ENCODE data around the gene RNF144B. TPM values are rescaled to one million over a fixed set of nuclear protein-coding genes. Genes with fewer than 3 reads are reported as not detected.
A peak's percentile ranks its signal among the peaks of the same experiment; 100 is the strongest.

RNF144B gene
- total and polyA plus RNA-seq, 9 of the 15 experiments (the other 6 are each of a cell fraction or from before 2014, with no cell fraction given): 0.01 TPM; not detected in 8

DNA sequence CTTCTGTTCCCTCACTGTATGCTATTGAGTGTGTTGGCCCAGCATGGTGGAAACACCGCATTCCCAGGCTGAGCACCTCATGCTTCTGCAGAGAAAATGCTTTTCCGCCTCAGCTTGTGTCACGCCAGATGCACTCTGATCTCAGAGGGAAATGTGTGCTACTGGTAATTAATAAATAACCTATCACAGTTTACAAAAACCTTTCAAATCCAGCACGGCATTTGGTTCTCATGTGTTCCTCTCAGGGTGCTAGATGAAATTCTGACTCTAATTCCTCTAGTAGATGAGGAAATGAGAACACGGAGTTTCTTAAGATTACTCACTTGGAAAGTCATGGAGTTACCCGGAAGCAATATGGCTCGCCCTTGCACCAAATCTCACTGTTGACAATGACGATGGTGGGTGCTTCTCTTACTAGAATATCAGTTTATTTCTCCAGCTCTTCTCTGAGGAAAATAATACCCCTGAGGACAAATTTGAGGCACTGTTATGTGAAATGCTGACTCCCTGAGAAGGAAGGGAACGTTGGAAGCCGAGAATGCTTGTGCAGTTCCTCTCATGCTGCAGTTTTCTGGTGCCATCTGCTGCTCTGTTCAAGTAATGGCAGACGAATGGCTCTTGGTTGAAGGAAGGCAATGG lies 116.6 kb downstream of the RNF144B start (continued):
- TF ChIP-seq SIN3A (IDR thresholded peaks at IDR 0.05; ENCODE audit: borderline replicate concordance in 2 of 2, control insufficient read depth in 1 of 2, low read depth in 2 of 2, low read length in 2 of 2) (no peak), SMARCA5 (IDR thresholded peaks at IDR 0.05) (no peak), PYGO2 (tag; IDR thresholded peaks at IDR 0.05) (no peak), PML (IDR thresholded peaks at IDR 0.05; ENCODE audit: low read length) (no peak), PPARD (CRISPR knock-in tag; IDR thresholded peaks at IDR 0.05) (no peak), USF1 (CRISPR knock-in tag; IDR thresholded peaks at IDR 0.05) (no peak), LEF1 (IDR thresholded peaks at IDR 0.05) (no peak), ZNF766 (CRISPR knock-in tag; conservative IDR thresholded peaks at IDR 0.05) (no peak), ZNF398 (CRISPR knock-in tag; IDR thresholded peaks at IDR 0.05) (no peak), FOXP1 (CRISPR knock-in tag; IDR thresholded peaks at IDR 0.05) (no peak), ZNF347 (CRISPR knock-in tag; IDR thresholded peaks at IDR 0.05; ENCODE audit: low read depth) (no peak), PTRF (tag; IDR thresholded peaks at IDR 0.05) (no peak), ZNF511 (CRISPR knock-in tag; IDR thresholded peaks at IDR 0.05) (no peak), ZNF124 (CRISPR knock-in tag; IDR thresholded peaks at IDR 0.05) (no peak), HMGXB4 (CRISPR knock-in tag; IDR thresholded peaks at IDR 0.05) (no peak), EHMT2 (IDR thresholded peaks at IDR 0.05) (peak; percentile 23; the same call in 1 of the 2 replicates), CREB1 (IDR thresholded peaks at IDR 0.05) (no peak), CREB1 (CRISPR knock-in tag; IDR thresholded peaks at IDR 0.05) (no peak), TAF1 (IDR thresholded peaks at IDR 0.05; ENCODE audit: control insufficient read depth, extremely low read depth, insufficient read depth, low read length, severe bottlenecking) (no peak), KHSRP (IDR thresholded peaks at IDR 0.05) (no peak), CCNT2 (IDR thresholded peaks at IDR 0.05; ENCODE audit: borderline replicate concordance, extremely low read depth, insufficient read length, low read depth, low read length) (no peak)
- TF ChIP-seq, protein P1, sequence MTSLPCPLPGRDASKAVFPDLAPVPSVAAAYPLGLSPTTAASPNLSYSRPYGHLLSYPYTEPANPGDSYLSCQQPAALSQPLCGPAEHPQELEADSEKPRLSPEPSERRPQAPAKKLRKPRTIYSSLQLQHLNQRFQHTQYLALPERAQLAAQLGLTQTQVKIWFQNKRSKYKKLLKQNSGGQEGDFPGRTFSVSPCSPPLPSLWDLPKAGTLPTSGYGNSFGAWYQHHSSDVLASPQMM (CRISPR knock-in tag; IDR thresholded peaks at IDR 0.05): no peak
- TF ChIP-seq, protein P2, sequence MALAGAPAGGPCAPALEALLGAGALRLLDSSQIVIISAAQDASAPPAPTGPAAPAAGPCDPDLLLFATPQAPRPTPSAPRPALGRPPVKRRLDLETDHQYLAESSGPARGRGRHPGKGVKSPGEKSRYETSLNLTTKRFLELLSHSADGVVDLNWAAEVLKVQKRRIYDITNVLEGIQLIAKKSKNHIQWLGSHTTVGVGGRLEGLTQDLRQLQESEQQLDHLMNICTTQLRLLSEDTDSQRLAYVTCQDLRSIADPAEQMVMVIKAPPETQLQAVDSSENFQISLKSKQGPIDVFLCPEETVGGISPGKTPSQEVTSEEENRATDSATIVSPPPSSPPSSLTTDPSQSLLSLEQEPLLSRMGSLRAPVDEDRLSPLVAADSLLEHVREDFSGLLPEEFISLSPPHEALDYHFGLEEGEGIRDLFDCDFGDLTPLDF (CRISPR knock-in tag; IDR thresholded peaks at IDR 0.05): no peak

All from K562 (cell line).